KBM-7 (cell line): Measurements from ENCODE around the gene OR10AD1.

ENCODE experiments used
- DNase-seq: peaks from one replicate; pipeline ENCODE4 v3.0.0-alpha.2; 2015
- in situ Hi-C: fragments of 300-500 bp; cut with MboI; formaldehyde crosslinking; loops from 2 replicates; pipeline ENCODE4 v1.14.3; 2020; ENCODE audit warnings: low sequenced_read_pairs, low pct_unique_long_range_greater_than_20kb, mixed read lengths

Gene OR10AD1

GRCh38 chr12:48194799-48195201, 8.3 kb downstream of the OR10AD1 start:
- in situ Hi-C loops, result no loop called here
- no peak for DNase-seq

- in situ Hi-C loops, result no loop called here
- DNase-seq, result no peak
Measured at GRCh38 chr12:48193623-48194022, 9.5 kb downstream of the OR10AD1 start.

- in situ Hi-C loops, result no loop called here
Measured at GRCh38 chr12:48192861-48193260, 10.2 kb downstream of the OR10AD1 start.

GRCh38 chr12:48191096-48191495, 12.0 kb downstream of the OR10AD1 start:
- no peak for DNase-seq
- in situ Hi-C loops, result no loop called here

More at GRCh38 chr12:48192861-48193260, 10.2 kb downstream of the OR10AD1 start:
- DNase-seq, result no peak

- in situ Hi-C loops, result no loop called here
- DNase-seq, result peak; percentile 80
Measured at GRCh38 chr12:48189331-48190125, 13.6 kb downstream of the OR10AD1 start.

GRCh38 chr12:48187916-48188695, 15.0 kb downstream of the OR10AD1 start:
- no peak for DNase-seq
- in situ Hi-C loops, result no loop called here

GRCh38 chr12:48185181-48185919, 17.7 kb downstream of the OR10AD1 start:
- DNase-seq, result no peak
- in situ Hi-C loops, result no loop called here

- DNase-seq, result no peak
- in situ Hi-C loops, result no loop called here
Measured at GRCh38 chr12:48184549-48184922, 18.6 kb downstream of the OR10AD1 start.

GRCh38 chr12:48183876-48184548, 19.1 kb downstream of the OR10AD1 start:
- in situ Hi-C loops, result no loop called here
- DNase-seq, result no peak

- DNase-seq, result peak; percentile 78
- in situ Hi-C loops, result no loop called here
Measured at GRCh38 chr12:48183091-48183875, 19.8 kb downstream of the OR10AD1 start, which contains the start of gene CCDC184. Gene CCDC184, plus strand, starts transcription at chr12:48183644. Its CDS starts 479 bp downstream, at chr12:48184123.

GRCh38 chr12:48182631-48183030, 20.5 kb downstream of the OR10AD1 start:
- no peak for DNase-seq
- in situ Hi-C loops, result no loop called here

- no peak for DNase-seq
- in situ Hi-C loops, result no loop called here
Measured at GRCh38 chr12:48180857-48181495, 22.1 kb downstream of the OR10AD1 start.

GRCh38 chr12:48180424-48180823, 22.7 kb downstream of the OR10AD1 start:
- in situ Hi-C loops, result no loop called here
- DNase-seq, result no peak

- in situ Hi-C loops, result no loop called here
- no peak for DNase-seq
Measured at GRCh38 chr12:48179466-48179865, 23.6 kb downstream of the OR10AD1 start.

GRCh38 chr12:48177982-48178381, 25.1 kb downstream of the OR10AD1 start:
- in situ Hi-C loops, result no loop called here
- DNase-seq, result no peak

GRCh38 chr12:48176417-48176751, 26.7 kb downstream of the OR10AD1 start:
- DNase-seq, result no peak
- in situ Hi-C loops, result no loop called here

- in situ Hi-C loops, result no loop called here
- DNase-seq, result no peak
Measured at GRCh38 chr12:48175613-48176416, 27.3 kb downstream of the OR10AD1 start.
